ENCODE results near the gene NSMF.

NSMF gene

GRCh38 chr9:137404961-137405567 is 54.1 kb downstream of the NSMF start:
- TF ChIP-seq, protein P1, sequence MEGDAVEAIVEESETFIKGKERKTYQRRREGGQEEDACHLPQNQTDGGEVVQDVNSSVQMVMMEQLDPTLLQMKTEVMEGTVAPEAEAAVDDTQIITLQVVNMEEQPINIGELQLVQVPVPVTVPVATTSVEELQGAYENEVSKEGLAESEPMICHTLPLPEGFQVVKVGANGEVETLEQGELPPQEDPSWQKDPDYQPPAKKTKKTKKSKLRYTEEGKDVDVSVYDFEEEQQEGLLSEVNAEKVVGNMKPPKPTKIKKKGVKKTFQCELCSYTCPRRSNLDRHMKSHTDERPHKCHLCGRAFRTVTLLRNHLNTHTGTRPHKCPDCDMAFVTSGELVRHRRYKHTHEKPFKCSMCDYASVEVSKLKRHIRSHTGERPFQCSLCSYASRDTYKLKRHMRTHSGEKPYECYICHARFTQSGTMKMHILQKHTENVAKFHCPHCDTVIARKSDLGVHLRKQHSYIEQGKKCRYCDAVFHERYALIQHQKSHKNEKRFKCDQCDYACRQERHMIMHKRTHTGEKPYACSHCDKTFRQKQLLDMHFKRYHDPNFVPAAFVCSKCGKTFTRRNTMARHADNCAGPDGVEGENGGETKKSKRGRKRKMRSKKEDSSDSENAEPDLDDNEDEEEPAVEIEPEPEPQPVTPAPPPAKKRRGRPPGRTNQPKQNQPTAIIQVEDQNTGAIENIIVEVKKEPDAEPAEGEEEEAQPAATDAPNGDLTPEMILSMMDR (conservative IDR thresholded peaks at IDR 0.05; ENCODE audit: low read length): no peak
- no peak for TF ChIP-seq EZH2phosphoT487 (IDR thresholded peaks at IDR 0.05; ENCODE audit: borderline replicate concordance)
- no peaks in the 10 kb centered on the region for H3K27me3 ChIP-seq (ENCODE audit: insufficient read depth, low read length, poor library complexity, severe bottlenecking)
- H3K9me3 ChIP-seq (ENCODE audit: insufficient read depth, low read depth, low read length): no peaks in the 10 kb centered on the region; the same call in 1 of the 2 replicates
- no peak overlapping the region for H3K4me3 ChIP-seq (ENCODE audit: low read length, poor library complexity, severe bottlenecking)
- no peaks in the 10 kb centered on the region for H3K79me2 ChIP-seq (ENCODE audit: insufficient read depth, low read length)
- no peak overlapping the region for H2AFZ ChIP-seq (ENCODE audit: low read length)
- no peaks in the 10 kb centered on the region for H4K20me1 ChIP-seq (ENCODE audit: insufficient read depth, low read length, poor library complexity, severe bottlenecking)
- H3K9me2 ChIP-seq (replicated peaks; ENCODE audit: low read depth, low read length): no peaks in the 10 kb centered on the region
- no peaks in the 10 kb centered on the region for H3K4me1 ChIP-seq (ENCODE audit: insufficient read depth, low read length, poor library complexity, severe bottlenecking)
- no peak overlapping the region for H3K9ac ChIP-seq (ENCODE audit: low read depth, low read length, poor library complexity, severe bottlenecking)
- no peaks in the 10 kb centered on the region for H3K36me3 ChIP-seq (ENCODE audit: insufficient read depth, low read length)
- H3F3A ChIP-seq (ENCODE audit: low read depth): no peaks in the 10 kb centered on the region
- H3K4me2 ChIP-seq (ENCODE audit: low read depth, low read length, poor library complexity, severe bottlenecking): no peak overlapping the region

DNA sequence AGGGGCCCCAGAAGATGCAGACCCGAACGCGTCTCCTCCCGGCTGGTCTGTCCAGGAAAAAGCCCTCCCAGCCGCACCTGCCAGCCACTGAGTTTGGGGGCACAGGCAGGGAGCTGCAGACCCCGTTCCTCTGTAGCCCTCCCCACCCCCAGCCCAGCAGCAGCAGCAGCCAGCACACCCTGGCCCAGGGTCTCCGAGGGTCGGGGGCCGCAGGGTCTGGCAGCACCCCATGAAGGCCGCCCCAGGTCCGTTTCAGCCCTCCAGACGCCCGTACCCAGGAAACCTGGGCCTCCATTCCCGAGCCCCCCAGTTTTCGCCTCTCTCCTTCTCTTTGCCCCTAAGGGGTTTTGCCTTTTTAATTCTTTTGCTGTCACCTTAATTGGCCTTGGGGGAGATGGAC is 55.9 kb downstream of the NSMF start:
- TF ChIP-seq EZH2phosphoT487 (IDR thresholded peaks at IDR 0.05; ENCODE audit: borderline replicate concordance): no peak
- TF ChIP-seq, protein P1 (conservative IDR thresholded peaks at IDR 0.05; ENCODE audit: low read length): no peak
- no peak overlapping the region for H3K4me3 ChIP-seq (ENCODE audit: low read length, poor library complexity, severe bottlenecking)
- no peak overlapping the region for H3K9ac ChIP-seq (ENCODE audit: low read depth, low read length, poor library complexity, severe bottlenecking)
- H3K36me3 ChIP-seq (ENCODE audit: insufficient read depth, low read length): no peaks in the 10 kb centered on the region
- no peaks in the 10 kb centered on the region for H3K27me3 ChIP-seq (ENCODE audit: insufficient read depth, low read length, poor library complexity, severe bottlenecking)
- H3K4me1 ChIP-seq (ENCODE audit: insufficient read depth, low read length, poor library complexity, severe bottlenecking): no peaks in the 10 kb centered on the region
- H3K9me3 ChIP-seq (ENCODE audit: insufficient read depth, low read depth, low read length): no peaks in the 10 kb centered on the region; the same call in 1 of the 2 replicates
- no peak overlapping the region for H2AFZ ChIP-seq (ENCODE audit: low read length)
- H3K79me2 ChIP-seq (ENCODE audit: insufficient read depth, low read length): no peaks in the 10 kb centered on the region
- H4K20me1 ChIP-seq (ENCODE audit: insufficient read depth, low read length, poor library complexity, severe bottlenecking): no peaks in the 10 kb centered on the region
- H3K4me2 ChIP-seq (ENCODE audit: low read depth, low read length, poor library complexity, severe bottlenecking): no peak overlapping the region
- H3K9me2 ChIP-seq (replicated peaks; ENCODE audit: low read depth, low read length): no peaks in the 10 kb centered on the region
- H3F3A ChIP-seq (ENCODE audit: low read depth): no peaks in the 10 kb centered on the region

GRCh38 chr9:137402746-137403145 is 56.4 kb downstream of the NSMF start:
- H3F3A ChIP-seq (ENCODE audit: low read depth): no peaks in the 10 kb centered on the region
- no peak overlapping the region for H3K4me3 ChIP-seq (ENCODE audit: low read length, poor library complexity, severe bottlenecking)
- H3K27me3 ChIP-seq (ENCODE audit: insufficient read depth, low read length, poor library complexity, severe bottlenecking): no peaks in the 10 kb centered on the region
- H2AFZ ChIP-seq (ENCODE audit: low read length): no peak overlapping the region
- no peaks in the 10 kb centered on the region for H3K36me3 ChIP-seq (ENCODE audit: insufficient read depth, low read length)
- H3K4me1 ChIP-seq (ENCODE audit: insufficient read depth, low read length, poor library complexity, severe bottlenecking): no peaks in the 10 kb centered on the region
- no peaks in the 10 kb centered on the region for H4K20me1 ChIP-seq (ENCODE audit: insufficient read depth, low read length, poor library complexity, severe bottlenecking)
- no peaks in the 10 kb centered on the region for H3K79me2 ChIP-seq (ENCODE audit: insufficient read depth, low read length)
- H3K4me2 ChIP-seq (ENCODE audit: low read depth, low read length, poor library complexity, severe bottlenecking): no peak overlapping the region
- no peak for TF ChIP-seq EZH2phosphoT487 (IDR thresholded peaks at IDR 0.05; ENCODE audit: borderline replicate concordance)
- TF ChIP-seq, protein P1 (conservative IDR thresholded peaks at IDR 0.05; ENCODE audit: low read length): no peak
- H3K9me2 ChIP-seq (replicated peaks; ENCODE audit: low read depth, low read length): no peaks in the 10 kb centered on the region
- H3K9ac ChIP-seq (ENCODE audit: low read depth, low read length, poor library complexity, severe bottlenecking): no peak overlapping the region
- H3K9me3 ChIP-seq (ENCODE audit: insufficient read depth, low read depth, low read length): no peaks in the 10 kb centered on the region; the same call in 1 of the 2 replicates
